ENCODE measurements around the gene SIRPA.

SIRPA gene

DNA sequence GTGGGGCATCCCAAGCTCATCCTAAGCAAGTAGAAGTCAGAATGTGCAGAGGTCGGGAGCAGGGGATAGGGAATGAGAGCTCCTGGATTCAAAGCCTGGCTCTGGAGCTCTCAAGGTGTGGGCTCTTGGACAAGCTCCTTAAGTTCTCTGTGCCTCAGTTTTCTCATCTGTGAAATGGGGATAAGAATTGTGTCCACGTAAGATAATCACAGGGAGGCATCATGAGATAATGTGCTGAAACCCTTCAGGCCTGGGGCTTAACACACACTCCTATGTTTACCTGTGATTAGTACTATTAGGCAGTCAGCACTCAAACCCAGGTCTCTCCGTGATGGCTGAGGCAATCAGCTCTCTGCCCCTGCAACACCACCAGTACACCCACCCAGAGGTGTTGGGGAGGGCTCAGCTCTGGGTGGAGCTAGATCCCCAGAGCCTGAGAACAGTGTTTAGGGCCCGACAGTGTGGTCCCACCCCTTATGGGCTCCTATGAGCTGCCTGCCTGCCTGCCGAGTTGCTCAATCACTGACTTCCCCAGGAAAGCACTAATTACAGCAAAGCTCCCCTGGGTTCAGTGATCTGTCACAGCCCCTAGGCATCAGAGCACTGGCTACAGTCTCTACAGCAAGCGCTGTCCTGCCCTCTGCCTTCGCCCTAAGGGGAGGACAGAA is 6.3 kb upstream of the SIRPA start:
- no peak for DNase-seq

GRCh38 chr20:1890469-1891262 is 4.5 kb upstream of the SIRPA start:
- no peak for DNase-seq

DNA sequence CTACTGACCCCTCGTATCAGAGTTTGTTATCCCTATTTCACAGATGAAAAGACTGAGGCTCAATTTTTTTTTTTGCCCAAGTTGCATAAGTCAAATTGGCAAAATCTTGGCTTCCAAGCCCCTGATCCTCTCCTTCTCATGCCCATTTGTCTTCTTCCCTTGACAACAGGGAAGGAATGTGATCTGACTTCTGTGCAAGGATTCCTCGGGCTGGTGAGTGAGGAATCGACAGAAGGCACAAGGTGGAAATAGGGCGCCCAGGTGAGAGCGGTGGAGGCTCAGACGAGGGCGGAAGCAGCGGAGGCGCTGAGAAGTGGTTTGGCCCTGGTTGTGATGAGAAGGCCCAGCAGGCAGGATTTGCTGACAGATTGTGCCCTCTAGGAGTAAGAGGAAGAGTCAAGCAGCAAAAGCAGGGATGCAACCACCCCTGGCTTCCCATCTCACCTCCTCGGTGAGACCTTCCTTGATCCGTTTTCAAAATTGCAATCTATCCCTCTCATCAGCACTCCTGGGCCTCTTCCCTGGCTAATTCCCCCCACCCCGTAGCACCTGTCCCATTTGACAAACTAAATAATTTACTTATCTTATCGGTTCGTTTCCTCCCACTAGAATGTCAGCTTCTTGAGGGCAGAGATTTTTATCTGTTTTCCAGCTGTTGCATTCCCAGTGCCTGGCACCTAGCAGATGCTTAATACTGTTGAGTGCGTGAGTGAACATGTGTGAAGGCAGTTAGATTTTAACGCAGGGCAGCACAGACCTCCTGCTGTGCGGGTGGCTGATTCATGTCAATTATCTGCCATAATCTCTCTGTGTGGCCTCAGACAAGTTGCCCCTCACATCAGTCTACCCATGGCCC is 3.7 kb upstream of the SIRPA start:
- DNase-seq = no peak

- DNase-seq = no peak
These were observed 3.2 kb upstream of the SIRPA start for GRCh38 chr20:1892119-1892385.

- DNase-seq = no peak
These were observed 1.3 kb upstream of the SIRPA start for GRCh38 chr20:1893721-1894470.

- no peak for DNase-seq
These were observed 696 bp upstream of the SIRPA start for GRCh38 chr20:1894471-1894950.

GRCh38 chr20:1895674-1896483 is 672 bp downstream of the SIRPA start:
- DNase-seq = no peak

DNA sequence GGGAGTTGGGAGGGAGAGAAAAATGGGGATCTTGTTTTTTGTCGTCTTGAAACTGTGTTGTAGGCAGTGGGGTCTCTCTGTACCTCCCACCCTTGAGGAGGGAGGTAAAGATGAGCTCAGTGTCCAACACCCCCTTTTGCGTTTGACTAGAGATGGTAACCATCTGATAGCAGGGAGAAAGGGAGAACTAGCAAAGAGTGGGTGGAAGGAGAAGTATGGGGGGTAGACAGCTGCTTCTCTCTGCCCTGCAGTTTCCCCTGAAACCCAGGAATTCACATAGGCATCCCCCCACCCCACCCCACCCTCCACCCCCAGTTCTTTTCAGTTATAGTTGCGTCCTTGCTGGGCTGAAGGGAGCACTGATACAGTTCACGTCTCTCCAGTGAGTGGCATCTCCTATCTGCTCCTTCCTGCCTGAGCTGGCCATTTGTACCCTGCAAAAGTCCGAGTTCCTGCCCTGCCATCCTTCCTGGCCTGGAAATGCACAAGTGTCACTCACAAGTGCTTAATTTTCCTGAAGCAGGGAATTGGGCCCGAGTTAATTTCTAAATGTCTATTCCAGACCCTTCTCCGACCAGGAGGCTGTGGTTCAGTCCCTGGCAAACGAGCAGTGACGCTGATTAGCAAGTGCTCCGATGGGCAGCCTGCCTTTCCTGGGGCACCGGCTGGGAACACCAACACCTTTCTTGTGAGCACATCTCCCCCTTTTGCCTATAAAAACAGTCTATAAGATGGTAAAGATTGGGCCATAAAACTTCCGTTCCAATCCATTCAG is 1.5 kb downstream of the SIRPA start:
- DNase-seq = no peak

GRCh38 chr20:1897541-1897940 is 2.3 kb downstream of the SIRPA start:
- no peak for DNase-seq

GRCh38 chr20:1897965-1898464 is 2.8 kb downstream of the SIRPA start:
- no peak for DNase-seq

DNA sequence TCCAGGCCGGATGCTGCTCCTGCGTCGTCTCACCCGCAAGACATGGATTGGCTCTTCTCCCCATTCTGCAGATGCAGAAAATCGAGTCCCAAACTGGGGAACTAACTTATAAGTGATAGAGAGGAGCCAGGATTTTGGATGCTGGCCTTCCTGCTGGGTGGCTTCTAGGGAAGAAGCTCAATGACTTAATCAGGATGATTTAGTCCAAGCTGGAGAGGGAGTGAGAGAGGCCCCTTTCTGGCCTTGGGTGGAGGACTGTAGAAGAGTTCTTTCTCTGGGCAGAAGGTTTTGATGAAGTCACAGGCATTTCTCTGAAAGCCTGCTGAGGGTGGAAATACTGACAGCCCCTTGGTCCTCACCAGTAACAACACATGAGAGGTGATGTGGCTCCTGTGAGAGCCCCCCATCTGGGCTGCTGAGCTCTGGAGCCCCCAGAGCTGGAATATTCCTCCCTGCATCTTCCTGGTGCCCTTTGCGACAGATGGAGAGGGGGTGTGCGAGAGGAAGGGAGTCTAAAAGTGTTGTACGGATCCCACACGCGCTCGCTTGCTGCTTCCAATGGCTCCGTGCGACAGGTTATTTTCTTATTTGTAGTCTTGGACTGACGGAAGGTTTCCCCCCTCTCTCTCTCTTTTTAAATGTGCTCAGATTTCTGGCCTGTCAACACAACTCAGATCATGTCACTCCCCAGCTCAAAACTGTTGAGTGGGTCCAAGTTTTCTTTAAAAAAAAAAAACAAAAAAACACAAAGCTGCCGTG is 3.5 kb downstream of the SIRPA start:
- DNase-seq = no peak

GRCh38 chr20:1899241-1899525 is 4.0 kb downstream of the SIRPA start:
- no peak for DNase-seq

DNA sequence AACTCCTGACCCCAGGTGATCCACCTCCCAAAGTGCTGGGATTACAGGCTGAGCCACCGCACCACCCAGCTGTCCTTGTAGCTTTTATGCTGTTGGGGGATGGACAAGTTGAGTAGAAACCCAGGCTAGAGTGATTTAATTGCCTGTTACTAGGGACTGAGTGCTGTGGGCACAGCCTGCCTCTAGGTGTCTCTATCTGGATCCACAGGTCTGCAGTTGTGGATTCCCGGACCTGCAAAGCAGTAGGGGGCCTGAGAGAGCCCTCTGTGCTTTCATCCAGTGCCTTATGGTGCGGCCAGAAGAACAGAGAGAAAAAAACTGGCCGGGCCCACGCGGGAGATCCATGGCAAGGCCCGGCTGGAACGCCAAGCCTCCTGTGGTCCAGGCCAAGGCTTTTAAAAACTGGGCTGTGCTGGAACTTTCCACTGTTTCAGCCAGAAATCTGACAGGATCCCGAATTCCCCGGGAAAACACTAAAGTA is 5.2 kb downstream of the SIRPA start:
- DNase-seq = no peak

DNA sequence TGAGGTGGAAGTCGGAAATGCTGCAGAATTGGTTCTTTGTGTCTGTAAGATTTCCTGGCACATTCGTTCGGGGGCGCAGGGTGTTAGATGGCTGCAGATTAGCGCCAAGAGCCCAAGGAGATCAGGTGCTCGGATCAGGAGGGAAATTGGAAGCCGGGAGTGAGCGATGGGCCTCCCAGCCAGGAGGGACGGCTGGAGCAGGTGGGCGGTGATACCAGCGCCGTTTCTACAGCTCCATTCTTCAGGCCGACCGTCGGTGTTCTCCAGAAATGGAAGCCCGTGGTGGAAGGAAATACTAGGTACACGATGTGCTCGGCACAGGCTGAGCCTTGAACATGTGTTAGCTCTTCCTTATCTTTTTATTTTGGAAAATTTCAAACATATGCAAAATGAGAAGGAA is 6.5 kb downstream of the SIRPA start:
- DNase-seq = no peak

DNA sequence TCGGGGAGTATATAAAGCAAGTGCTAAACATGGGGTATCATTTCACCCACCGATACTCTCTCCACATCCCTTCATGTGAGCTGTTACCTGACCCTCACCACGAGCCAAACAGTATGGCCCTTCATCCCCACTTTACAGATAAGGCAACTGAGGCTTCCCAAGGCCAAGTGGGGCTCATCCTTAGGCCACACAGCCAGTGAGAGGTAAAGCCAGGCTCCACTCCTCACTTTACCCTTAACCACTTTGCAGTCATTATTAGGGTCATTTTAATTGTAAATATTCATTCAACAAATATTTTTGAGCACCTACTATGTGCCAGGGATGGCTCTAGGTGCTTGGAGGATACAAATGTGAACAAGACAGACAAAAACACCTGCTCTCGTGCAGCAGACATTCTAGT is 7.0 kb downstream of the SIRPA start:
- DNase-seq = no peak

DNA sequence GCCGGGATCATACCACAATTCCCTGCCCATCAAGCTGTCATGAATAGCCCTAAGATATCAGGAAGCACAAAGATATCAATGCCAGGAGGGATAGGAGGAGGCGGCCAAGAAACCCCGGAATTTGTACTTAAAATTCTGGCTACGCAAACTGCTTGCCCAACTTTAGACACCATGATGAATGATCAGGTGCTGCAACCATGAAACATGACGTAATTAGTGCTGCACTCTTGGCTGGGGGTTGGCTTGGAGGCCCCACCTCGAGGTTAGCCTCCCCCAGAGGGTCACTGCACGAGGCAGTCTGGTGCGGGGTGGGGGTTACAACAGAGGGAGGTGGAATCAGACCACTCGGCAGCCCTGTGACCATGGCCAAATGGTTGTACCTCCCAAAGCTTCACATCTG is 8.9 kb downstream of the SIRPA start:
- DNase-seq = no peak

DNA sequence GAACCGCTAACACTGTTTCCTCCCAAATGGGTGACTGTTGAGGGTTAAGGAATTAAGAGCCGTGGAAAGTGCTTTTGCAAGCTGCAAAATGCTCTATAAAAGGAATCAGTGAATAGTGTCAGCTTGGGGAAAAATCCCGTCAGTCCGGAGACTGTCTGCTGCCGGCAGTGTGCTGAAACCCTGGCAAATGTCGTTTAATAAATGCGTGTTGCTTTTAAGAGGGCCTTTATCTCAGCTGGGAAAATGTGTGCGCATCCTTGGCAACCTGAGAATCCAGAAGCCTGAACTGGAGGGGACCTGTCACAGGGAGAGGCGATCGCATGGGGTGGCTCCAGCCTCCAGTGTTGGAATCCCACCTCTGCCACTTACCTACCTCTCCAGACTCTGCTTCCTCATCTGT is 9.8 kb downstream of the SIRPA start:
- no peak for DNase-seq

- no peak for DNase-seq
These were observed 10.5 kb downstream of the SIRPA start for GRCh38 chr20:1905693-1906092.

DNA sequence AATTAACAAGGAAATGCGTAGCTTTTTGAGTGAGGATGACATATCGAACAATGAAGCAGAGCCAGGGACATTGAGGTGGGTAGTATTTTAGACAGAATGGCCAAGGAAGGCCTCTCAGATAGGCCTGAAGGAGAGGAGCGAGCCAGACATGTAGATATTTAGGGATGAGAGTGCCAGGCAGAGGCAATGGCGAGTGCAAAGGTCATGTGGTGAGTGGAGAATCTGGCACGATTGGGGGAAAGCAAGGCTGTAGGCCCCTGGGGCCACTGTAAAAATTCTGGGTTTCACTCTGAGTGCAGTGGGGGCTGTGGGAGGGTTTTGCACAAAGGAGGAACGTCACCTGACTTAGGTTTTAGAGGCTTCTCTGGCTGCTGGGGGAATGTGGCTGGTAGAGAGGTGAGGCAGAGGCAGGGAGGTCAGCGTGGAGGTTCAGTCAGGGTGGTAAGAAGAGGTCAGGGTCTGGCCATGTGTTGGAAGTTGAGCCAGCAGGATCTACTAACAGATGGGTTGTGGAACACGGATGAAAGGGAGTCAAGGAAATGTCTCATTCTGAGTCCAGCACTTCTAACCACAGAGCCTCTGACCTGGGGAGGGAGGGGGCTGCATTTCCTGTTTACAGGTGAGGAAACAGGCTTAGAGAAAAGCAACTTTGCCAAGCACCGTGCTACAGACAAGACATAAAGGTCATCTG is 11.3 kb downstream of the SIRPA start:
- no peak for DNase-seq

DNA sequence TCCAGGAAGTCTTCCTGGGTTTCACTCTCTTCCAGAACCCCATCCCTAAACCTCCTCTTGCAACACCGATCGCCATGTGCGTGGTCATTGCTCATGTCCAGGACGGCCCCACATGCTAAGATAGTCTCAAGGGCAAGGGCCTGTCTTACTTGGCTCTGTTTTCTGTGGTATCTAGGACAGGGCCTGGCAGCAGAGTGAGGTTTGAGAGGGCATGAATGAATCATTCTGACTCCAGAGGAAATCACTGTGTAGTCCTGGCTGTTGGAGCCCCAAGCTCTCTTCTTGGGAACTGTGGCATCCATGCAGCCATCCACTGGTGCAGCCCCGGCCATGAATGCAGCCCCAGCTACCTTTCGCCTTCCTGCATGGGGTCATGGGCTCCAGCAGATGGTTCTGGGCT is 12.4 kb downstream of the SIRPA start:
- DNase-seq = no peak

Data from activated CD4-positive, CD25-positive, alpha-beta regulatory T cell (primary cell).